SH-SY5Y (cell line): Measurements from ENCODE around the gene ALG14.

Source experiments
- GATA2 ChIP-seq: IDR thresholded peaks from 2 replicates; pipeline ENCODE4 v1.6.1; 2011; ENCODE audit warnings: mild to moderate bottlenecking, low read depth, low read length
- GATA3 ChIP-seq: IDR thresholded peaks from 2 replicates; pipeline ENCODE4 v1.6.1; 2011; ENCODE audit warnings: low read depth, mild to moderate bottlenecking, low read length, moderate library complexity

- TF ChIP-seq GATA2 (no peak), GATA3 (no peak)
These were observed 106.7 kb downstream of the ALG14 start for GRCh38 chr1:94966033-94966432.
